GM21360 (cell line): Measurements from ENCODE around the gene TARS1.

Experiments
- ATAC-seq: cut with Tn5 transposase; IDR thresholded peaks from one replicate; pipeline ENCODE4 v1.9.1; 2021; ENCODE audit warnings: mild to moderate bottlenecking, moderate library complexity; ENCODE audit not compliant: unreplicated experiment

The TARS1 gene

DNA sequence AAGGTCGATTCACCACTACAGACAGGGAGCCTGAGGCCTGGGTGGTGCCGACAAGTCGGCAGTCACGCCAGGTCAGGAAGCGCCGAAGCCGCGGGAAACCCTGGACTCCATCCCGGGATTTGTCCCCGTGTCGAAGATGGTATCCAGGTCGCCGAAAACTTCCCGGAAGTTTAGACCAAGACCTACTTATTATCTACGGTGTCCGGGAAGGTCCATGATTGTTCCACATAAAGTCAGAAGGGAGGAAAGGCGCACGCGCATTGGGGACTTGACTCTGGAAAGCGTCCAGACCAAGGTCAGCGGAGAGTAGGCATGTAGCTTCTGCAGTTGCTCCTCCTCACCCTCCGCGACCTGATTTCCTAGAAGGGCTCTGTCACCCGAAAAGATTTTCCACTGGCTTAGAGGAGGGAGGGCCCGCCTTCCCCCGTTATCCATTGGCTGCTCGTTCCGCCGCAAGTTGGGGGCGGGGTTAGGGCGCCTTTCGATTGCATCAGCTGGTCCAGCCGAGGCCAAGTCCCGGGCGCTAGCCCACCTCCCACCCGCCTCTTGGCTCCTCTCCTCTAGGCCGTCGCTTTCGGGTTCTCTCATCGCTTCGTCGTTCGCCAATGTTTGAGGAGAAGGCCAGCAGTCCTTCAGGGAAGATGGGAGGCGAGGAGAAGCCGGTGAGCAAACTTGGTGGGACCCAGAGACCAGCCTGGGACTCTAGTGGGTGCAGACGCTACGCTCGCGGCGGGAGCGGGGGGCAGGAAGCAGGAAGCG lies at the start of gene TARS1:
TSS of gene TARS1 (plus strand) at position 484 of the 759 bp plus-strand sequence. CDS start at position 606, 122 bp downstream.
- peak; percentile 95 for ATAC-seq

DNA sequence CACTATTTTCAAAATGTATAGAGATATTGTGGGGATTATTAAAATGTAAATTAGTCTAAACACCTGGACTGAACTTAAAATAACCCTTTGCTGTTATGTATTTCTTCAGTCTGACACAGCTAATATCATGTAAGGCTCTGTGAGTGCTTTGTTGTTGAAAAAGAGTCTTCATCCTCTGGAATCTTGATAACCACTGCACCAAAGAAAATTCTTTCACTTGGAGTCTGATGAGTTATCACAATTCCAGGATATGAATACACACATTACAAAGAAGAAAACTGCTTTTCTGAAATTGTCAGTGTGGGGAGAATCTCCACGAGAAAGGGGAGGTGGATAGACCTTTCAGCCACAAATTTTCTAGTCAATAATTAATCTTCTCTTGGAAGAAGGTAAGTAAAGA lies 42.3 kb upstream of the TARS1 start:
- ATAC-seq = no peak

DNA sequence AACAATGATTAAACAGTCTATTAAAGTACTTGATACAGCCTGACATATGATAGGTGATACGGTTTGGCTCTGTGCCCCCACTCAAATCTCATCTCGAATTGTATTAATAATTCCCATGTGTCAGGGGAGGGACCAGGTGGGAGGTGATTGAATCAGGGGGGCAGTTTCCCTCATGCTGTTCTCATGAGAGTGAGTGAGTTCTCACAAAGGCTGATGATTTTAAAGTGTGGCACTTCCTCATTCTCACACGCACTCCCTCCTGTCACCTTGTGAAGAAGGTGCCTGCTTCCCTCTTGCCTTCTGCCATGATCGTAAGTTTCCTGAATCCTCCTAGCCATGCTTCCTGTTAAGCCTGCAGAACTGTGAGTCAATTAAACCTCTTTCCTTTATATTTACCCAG lies 40.1 kb upstream of the TARS1 start:
- ATAC-seq = no peak

DNA sequence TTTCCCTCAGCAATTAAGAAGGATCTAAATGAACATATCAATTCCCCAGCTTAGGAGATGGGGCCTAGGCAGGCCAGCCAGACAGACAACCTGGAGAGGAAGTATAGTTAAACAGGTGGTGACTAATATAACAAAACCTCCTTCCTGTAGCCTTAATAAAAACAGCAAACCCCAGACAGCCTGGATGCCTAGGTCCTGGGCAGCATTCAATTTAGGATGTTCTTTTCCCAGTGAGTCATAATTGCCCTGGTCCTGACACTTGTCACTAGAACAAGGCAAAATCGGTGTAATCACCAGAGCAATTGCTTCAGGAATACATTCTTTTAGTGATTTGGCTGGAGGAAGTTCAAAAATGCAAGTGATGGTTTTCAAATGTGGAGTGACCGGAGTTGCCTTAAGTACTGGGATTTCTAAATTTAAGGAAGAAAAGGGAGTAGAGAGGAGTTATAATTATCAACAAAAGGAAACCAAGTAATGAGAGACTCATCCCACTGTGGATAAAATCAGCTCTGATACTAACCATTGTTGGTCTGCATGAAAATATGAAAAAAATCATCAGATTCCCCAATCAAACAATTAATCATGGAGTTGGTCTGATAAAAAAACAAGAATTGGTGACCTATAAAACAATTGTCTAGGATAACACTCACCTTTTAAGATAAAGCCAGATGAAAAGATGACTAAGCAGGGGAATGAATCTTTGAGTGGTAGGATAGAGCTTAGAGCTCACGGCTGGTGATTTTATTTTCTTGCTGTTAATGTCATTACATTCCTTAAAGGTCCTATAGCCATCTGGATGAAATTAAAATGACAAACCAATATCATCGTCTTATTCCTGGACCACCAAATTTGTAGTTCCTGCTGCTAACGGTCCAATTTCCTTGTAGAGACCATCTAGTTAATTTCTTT lies 39.0 kb upstream of the TARS1 start:
- ATAC-seq = no peak

DNA sequence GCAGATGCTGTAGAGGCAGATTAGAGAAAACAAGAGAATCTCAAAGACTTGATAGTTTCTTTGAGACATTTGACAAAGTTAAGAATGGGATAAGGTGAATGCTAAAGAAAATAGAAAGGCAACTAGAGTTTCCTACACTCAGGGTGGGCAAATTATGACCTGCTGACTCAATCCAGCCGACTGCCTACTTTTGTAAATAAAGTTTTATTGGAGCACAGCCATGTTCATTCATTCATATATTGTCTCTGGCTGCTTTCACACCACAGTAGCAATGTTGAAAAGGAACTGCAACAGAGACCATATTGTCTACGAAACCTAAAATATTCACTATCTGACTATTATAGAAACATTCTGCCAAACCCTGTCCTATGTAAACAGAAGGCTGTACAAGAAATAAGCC lies 37.6 kb upstream of the TARS1 start:
- ATAC-seq = no peak

DNA sequence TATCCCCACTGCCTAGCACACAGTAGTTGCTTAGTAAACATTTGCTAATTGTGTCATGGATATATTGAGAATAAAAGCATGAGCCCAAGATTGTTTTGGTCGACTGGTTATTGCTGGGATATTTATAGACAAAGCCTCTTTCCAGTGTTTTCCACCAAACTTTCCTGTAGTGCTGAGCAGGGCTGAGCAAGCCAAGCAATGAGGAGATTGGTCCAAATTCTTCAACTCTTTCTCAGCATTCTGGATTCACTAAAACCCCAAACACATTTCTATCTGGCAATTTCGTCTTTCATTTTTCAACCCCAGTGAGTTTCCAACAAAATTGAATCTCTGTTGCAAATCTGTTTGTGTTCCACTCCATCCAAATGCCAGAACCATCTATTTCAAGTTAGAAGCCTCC lies 31.9 kb upstream of the TARS1 start:
- no peak for ATAC-seq

DNA sequence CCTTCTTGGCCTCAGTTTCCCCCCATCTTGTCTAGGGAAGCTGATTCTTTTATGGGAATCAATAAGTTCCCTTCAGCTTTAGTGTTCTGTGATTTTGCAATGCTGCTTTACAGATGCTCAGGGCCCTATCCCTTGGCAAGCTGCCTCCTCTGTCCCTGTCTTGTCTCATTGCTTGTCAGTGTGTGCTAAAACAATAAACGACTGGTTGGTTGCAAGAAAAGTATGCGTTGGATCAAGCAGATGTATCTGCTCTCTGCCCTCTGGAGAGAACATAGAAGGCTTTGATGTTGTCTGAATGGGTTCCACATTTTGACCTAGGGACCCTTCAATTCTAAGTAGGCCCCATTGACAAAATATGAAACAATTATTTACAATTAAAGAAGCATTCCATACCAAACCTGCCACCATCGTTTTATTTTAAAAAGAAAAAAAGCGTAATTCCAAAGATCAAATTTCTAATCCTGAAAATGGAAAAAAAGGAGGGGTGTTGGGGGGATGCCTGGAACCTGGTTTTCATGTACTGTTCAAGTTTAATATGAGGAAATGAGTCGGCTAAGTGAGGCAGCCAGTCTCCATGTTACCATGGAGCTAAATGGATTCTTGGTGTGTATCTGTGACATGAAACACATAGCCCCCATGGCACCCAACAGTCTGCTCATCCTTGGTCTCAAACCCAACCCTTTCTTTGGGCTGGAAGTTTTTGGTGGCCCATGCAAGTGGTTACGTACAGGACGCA lies 31.2 kb upstream of the TARS1 start:
- no peak for ATAC-seq

DNA sequence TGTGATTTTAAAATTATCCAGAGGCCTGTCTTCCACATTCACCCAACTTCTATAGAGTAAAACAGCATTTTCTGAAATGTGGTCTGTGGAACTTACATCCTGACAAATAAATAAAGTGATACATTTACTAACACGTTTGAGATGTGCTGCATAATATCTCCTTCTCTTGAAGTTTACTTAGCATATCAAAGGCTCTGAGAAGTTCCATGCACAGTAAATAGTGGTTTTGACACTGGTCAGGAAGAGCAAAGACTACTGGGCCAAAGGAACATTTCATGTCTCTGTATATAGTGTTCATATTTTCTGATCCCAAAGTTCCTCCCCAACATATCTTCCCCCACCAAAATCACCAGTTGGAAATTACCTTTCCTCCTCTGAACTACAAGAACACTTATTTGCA lies 30.5 kb upstream of the TARS1 start:
- ATAC-seq = no peak

DNA sequence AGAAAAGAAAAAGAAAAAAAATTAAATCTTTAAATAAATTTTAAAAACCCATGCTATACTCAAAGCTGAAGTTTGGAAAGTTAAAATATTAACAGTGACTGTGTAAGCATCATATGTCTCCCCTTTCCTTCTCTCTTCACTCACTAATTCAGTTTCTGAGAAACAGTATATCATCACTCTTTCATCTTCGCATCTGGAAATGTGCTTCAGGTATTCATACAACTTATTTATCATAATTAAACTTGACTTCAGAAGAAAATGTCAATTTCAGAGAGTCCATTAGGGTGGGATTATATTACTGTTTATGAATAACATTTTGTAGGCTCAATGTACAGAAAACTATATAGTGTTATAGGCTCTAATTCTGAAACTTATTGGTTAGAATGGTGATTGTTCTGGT lies 29.3 kb upstream of the TARS1 start:
- ATAC-seq = no peak

DNA sequence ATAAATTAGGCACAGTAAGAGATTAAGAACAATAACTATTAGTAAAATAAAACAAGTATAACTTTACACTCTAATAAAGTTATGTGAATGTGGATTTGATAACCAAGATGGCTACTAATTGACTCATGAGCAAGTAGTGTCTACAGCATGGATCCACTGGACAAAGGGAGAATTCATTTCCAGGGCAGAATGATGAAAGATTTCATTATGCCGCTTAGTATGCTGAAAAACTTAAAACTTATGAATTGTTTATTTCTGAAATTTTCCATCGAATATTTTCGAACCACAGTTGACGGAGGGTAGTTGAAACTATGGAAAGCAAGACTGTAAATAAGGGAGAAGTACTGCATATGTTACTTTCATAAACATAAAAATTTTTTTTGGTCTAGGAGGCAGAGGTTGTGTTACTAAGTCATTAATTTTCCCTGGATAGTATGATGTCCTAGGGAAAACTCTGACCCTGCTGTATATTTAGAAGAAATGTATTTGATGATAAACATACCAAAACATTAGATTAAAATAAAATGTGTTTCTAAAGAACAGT lies 24.9 kb upstream of the TARS1 start:
- ATAC-seq = no peak

DNA sequence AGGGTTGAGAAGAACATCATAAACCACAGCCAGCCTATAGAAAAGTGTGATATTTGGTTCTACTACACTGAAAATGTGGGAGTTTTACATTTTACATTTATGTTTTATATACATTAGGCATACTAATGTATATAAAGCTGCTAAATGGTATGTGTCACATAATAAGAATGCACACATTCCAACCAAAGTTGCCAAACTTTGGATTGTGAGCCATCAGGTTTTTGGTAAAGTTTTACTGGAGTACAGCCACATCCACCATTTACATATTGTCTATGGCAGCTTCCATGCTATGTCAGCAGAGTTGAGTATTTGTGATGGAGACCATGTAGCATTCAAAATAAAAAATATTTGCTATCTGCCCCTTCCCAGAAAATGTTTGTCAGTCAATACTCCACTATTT lies 23.1 kb upstream of the TARS1 start:
- no peak for ATAC-seq

DNA sequence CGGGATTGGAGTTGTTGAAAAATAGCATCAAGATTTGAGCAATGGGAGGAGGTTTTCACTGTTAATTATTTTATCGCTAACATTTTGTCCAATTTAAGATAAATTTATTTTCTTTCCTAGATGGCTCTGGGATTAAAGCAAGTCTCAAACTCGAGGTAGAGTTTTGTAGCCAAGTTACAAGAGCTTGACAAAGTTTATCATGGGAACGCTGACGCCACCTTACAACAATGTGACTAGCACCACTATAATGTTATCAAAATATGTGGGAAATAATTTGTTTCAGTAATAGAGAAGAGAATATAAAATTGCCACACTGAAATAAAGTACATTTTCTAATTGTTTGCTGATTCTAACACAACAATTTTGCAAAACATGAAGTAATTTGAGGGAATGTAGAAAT lies 19.8 kb upstream of the TARS1 start:
- ATAC-seq = no peak

DNA sequence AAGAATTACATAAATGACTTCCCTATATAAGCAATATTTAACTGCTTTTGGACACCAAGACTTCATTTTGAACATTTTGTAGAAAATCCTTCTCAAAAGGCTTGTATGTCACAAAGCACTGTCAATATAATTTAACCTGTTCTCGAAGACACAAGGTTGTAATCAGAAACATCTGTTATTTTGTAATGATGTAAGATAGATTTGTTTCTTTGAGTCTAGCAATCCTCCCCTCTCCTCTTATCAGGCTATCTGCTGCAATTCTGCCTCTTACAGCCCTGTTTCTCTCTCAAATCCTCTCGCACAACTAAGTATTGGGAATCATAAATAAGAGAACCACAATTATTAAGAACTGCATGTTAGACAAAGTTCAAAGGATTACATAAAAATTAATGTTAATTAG lies 18.6 kb upstream of the TARS1 start:
- no peak for ATAC-seq

DNA sequence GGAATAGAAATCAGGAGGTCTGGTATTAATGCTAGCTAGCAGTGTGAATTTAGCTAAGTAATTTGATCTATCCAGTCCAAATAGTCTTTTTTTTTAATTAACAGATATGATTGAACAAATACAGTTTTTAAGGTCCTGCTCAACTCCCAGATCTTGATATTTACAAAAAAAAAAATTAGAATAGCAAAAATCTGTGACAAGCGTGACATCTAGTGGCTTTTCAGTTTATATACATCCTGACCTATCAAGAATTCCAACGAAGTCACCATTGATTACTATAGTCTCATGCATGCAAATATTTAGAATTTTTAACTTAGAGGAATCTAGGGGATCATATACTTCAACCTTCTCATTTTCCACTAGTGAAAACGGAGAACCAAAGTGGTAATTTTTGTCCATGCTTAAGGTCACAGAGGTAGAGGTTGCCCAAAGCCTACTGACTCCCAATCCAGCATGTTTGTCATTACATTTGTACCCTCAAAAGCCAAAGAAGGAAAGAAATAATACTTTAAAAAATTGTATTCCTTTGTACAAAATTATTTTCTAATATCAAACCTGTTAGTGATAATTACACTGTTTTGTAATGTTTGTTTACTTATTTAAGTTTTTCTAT lies 17.6 kb upstream of the TARS1 start:
- peak; percentile 51 for ATAC-seq

DNA sequence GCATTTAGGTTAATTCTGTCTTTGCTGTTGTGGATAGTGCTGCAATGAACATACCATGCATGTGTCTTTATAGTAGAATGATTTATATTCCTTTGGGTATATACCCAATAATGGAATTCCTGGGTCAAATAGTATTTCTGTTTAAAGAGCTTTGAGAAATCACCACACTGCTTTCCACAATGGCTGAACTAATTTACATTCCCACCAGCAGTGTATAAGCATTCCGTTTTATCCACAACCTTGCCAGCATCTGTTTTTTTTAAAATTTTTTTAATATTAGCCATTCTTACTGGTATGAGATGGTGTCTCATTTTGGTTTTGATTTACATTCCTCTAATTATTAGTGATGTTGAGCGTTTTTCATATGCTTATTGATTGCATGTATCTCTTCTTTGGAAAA lies 15.5 kb upstream of the TARS1 start:
- no peak for ATAC-seq

DNA sequence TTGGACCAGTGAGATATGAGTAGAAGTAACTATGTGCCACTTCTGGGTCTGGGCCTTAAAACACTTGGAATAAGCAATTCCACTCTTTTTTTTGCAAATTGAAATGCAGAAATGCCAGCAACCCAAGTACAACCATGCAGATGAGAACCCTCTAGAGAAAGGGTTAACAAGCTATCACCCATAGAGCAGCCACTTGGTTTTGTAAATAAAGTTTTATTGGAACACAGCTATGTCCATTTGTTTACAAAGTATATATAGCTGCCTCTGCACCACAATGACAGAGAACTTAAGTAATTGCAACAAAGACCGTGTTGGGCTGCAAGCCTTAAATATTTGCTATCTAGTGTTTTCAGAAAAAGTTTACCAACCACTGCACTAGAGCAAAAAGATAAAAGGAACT lies 9.8 kb upstream of the TARS1 start:
- no peak for ATAC-seq

DNA sequence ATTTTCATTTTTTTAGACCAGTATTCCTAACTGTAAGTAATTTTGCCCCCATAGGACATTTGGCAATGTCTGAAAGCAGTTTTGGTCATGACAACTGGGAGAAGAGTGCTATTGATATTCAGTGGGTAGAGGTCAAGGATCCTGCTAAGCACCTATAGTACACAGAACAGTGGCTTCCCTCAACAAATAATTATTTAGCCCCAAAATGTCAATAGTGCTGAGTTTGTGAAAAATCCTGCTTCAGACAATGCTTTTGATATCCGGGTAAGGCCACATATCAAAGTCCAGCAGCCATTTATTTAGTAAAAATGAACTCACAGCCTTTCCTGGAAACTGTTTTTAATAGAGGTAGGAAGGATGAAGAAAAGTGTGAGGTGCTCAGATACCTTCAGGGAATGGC lies 8.1 kb upstream of the TARS1 start:
- ATAC-seq = no peak

DNA sequence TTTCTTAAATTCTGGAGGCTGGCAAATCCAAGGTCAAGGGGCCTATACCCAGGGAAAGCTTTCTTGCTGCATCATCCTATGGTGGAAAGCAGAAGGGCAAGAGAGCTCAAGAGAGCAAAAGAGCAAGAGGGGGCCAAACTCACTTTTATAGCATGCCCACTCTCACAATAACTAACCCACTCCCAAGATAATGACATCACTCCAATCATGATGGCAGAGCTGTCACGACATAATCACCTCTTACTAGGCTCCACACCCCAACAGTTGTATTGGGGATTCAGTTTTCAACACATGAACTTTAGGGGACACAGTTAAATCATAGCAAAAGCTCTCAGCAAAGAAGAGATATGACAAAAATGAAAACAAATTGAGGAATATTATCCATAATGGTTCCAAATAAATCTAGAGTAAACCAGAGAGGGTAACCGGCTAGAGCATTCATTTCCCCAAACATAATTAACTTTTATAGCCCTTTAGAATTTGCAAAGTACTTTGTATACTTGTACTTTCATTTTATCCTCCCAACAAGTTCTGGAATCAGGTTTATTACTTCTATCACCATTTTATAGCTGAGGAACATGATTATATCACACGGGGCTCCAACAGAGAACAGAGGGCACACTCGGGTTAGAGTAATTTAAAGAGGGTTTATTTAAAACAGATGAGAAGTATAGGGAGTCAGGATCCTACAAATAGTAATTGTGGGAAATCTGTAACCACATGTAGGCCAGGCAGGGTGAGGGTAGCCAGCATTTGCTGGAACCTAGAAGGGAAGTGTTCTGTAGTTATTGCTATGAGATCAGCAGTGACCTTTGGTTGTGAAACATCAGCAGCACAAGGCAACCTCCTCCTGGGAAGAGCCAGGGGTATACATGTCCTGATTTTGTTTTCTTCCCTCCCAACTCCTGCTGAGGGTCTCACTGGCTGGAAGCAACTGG lies 7.2 kb upstream of the TARS1 start:
- ATAC-seq = no peak

DNA sequence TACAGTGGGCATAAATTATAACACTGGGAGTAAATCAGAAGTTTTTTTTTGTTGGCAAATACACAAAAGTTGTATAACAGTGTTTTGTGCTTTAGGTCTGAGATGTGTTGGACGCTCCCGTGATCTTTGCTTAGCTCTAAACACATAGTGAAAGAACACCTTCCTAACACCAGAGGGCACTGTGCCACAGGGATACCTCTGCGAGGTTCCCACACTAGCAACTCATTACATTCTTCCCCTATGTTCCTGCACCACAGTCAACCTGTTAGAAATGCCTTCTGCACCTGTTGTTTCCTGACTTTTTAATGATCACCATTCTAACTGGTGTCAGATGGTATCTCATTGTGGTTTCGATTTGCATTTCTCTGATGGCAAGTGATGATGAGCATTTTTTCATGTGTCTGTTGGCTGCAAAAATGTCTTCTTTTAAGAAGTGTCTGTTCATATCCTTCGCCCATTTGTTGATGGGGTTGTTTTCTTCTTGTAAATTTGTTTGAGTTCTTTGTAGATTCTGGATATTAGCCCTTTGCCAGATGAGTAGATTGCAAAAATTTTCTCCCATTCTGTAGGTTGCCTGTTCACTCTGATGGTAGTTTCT lies 4.8 kb upstream of the TARS1 start:
- peak; percentile 45 for ATAC-seq
